ES-I3 (cell line): ENCODE data around the gene DHX35.

Source experiments
- H3K36me3 ChIP-seq: 2 replicates; pipeline ENCODE4 v1.6.1; 2013; ENCODE audit warnings: mild to moderate bottlenecking, low read length, control low read depth, moderate library complexity; ENCODE audit not compliant: insufficient read depth
- H3K4me1 ChIP-seq: 2 replicates; pipeline ENCODE4 v1.6.1; 2013; ENCODE audit warnings: mild to moderate bottlenecking, control low read depth, low read length; ENCODE audit not compliant: insufficient read depth
- H3K9ac ChIP-seq: 2 replicates; pipeline ENCODE4 v1.6.1; 2013; ENCODE audit warnings: low read depth, mild to moderate bottlenecking, low read length, moderate library complexity
- H3K9me3 ChIP-seq: 2 replicates; pipeline ENCODE4 v1.6.1; 2013; ENCODE audit warnings: mild to moderate bottlenecking, low read length, moderate library complexity; ENCODE audit not compliant: control insufficient read depth, insufficient read depth

Gene DHX35, protein sequence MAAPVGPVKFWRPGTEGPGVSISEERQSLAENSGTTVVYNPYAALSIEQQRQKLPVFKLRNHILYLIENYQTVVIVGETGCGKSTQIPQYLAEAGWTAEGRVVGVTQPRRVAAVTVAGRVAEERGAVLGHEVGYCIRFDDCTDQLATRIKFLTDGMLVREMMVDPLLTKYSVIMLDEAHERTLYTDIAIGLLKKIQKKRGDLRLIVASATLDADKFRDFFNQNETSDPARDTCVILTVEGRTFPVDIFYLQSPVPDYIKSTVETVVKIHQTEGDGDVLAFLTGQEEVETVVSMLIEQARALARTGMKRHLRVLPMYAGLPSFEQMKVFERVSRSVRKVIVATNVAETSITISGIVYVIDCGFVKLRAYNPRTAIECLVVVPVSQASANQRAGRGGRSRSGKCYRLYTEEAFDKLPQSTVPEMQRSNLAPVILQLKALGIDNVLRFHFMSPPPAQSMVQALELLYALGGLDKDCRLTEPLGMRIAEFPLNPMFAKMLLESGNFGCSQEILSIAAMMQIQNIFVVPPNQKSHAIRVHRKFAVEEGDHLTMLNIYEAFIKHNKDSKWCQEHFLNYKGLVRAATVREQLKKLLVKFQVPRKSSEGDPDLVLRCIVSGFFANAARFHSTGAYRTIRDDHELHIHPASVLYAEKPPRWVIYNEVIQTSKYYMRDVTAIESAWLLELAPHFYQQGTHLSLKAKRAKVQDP

DNA sequence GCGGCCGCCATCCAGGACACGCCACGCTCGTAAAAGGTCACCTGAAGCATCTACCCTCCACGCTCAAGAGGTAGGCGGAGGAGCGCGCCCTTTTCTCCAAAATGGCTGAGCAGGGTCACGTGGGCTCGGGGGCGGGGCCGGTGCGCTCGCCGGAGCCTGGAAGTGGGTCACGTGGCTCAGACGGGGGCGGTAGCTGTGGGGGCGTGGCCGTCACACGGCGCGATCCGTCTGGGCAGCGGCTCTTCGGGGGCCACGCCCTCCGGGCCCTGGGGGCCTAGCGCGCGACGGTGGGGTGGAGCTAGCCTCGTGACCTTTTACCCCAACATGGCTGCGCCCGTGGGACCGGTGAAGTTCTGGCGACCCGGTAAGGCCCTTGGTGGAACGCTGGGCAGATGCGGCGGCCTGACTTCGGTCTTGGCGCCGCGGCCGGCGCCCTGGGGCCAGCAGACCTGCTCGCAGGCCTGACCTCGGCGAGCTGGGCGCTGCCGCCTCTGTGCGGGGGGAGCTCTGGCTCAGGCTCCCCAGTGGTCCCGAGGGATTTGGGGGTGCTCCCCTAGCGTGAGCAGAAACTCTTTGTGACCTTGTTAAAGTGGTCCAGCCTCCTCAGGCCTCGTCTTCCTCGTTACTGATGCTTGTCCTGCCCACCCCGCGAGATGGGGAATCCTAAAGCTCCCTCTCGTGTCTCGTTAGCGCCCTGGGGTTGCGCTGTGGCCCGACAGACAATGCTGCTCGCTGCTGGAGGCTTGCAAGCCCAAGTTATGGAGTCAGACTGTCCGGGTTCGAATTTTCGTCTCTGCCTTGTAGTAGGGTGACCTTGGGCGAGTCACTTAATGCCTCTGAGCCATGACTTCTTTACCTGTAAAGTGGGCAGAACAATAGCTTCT lies at the start of gene DHX35:
TSS of gene DHX35 (plus strand) at position 301 of the 884 bp plus-strand sequence. CDS start at position 325, 24 bp downstream.
- H3K9ac ChIP-seq, result peak within 1 kb of the TSS; percentile 70
- H3K9me3 ChIP-seq, result no peaks in the 10 kb centered on the region
- H3K36me3 ChIP-seq, result no peaks in the 10 kb centered on the region; the same call in 1 of the 2 replicates
- H3K4me1 ChIP-seq, result 0 out of 2 replicates have a peak, but pooled peaks cover 6% of the 10 kb centered on the region

DNA sequence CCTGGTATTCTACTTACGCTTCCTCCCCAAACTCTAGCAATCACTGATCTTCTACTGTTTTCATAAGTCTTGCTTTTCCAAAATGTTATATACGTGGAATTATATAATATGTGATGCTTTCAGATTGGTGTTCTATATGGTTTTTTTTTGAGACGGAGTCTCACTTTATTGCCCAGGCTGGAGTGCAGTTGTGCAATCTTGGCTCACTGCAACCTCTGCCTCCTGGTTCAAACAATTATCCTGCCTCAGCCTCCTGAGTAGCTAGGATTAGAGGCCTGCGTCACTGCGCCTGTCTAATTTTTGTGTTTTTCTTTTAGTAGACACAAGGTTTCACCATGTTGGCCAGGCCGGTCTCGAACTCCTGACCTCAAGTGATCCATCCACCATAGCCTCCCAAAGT lies 46.8 kb upstream of the DHX35 start:
- Histone ChIP-seq H3K4me1 (no peaks in the 10 kb centered on the region), H3K36me3 (no peaks in the 10 kb centered on the region), H3K9ac (no peak overlapping the region), H3K9me3 (no peaks in the 10 kb centered on the region)

GRCh38 chr20:38917657-38918056 lies 44.5 kb upstream of the DHX35 start:
- no peaks in the 10 kb centered on the region for H3K9me3 ChIP-seq
- no peaks in the 10 kb centered on the region for H3K4me1 ChIP-seq
- H3K9ac ChIP-seq, result no peak overlapping the region
- no peaks in the 10 kb centered on the region for H3K36me3 ChIP-seq

DNA sequence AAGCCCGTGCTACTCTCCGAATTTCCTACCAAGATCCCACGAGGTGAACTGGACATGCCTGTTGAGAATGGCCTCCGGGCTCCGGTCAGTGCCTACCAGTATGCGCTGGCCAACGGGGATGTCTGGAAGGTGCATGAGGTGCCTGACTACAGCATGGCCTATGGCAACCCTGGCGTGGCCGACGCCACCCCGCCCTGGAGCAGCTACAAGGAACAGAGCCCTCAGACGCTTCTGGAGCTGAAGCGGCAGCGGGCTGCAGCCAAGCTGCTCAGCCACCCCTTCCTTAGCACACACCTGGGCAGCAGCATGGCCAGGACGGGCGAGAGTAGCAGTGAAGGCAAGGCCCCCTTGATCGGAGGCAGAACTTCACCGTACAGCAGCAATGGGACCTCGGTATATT lies 44.0 kb upstream of the DHX35 start:
- Histone ChIP-seq H3K4me1 (no peaks in the 10 kb centered on the region), H3K9ac (no peak overlapping the region), H3K36me3 (no peaks in the 10 kb centered on the region), H3K9me3 (no peaks in the 10 kb centered on the region)

DNA sequence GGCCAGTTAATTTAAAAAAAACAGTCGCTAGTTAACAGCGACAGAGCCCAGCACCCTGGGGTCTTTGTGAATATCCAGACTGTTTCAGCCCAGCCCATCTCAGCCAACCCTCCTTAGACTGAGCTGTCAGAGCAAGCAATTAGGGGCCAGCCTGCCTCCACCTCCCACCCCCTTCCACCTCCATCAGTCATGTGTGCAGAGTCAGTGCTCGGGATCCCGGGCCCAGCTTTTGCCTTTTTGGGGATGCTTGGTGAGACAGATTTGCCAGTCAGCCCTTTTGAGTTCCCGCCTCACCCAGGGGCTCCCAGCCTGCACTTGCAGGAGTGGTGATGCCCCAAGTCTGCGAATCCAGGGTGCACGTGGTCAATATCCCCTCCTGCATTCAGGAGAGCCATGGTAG lies 42.5 kb upstream of the DHX35 start:
- Histone ChIP-seq H3K4me1 (no peaks in the 10 kb centered on the region), H3K9me3 (no peaks in the 10 kb centered on the region), H3K36me3 (no peaks in the 10 kb centered on the region), H3K9ac (no peak overlapping the region)

GRCh38 chr20:38920411-38920810 lies 41.7 kb upstream of the DHX35 start:
- Histone ChIP-seq H3K9me3 (no peaks in the 10 kb centered on the region), H3K4me1 (no peaks in the 10 kb centered on the region), H3K36me3 (no peaks in the 10 kb centered on the region), H3K9ac (no peak overlapping the region)

DNA sequence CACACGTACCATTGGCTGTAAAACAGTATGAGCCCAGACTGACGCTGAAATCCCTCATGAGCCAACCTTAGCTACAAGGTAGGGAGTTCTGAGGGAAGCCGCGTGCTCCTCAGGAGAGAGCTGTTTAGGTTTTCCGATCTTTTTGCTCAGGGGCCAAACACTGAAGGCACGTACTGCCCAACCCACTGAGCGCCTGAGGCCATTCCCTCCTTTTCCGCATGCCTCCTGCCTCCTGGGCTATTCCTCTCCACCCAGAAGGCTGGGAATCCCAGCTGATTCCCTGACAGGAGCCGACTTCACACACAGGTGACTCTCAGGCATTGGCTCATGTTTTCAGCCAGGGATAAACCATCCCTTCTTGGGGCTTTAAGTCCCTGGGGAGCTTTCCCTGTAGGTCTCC lies 41.3 kb upstream of the DHX35 start:
- Histone ChIP-seq H3K9me3 (no peaks in the 10 kb centered on the region), H3K4me1 (no peaks in the 10 kb centered on the region), H3K9ac (no peak overlapping the region), H3K36me3 (no peaks in the 10 kb centered on the region)

- no peak overlapping the region for H3K9ac ChIP-seq
- H3K36me3 ChIP-seq, result no peaks in the 10 kb centered on the region; the same call in 1 of the 2 replicates
- no peaks in the 10 kb centered on the region for H3K9me3 ChIP-seq
- peaks cover 11% of the 10 kb centered on the region for H3K4me1 ChIP-seq
Observed at GRCh38 chr20:38924718-38925117, 37.4 kb upstream of the DHX35 start.

GRCh38 chr20:38926142-38926933 lies 35.8 kb upstream of the DHX35 start, which contains the start of gene FAM83D:
Gene FAM83D (plus strand): TSS chr20:38926417. CDS start chr20:38926443, 26 bp downstream.
- Histone ChIP-seq H3K9ac (peak within 1 kb of the TSS; percentile 90), H3K9me3 (no peaks in the 10 kb centered on the region), H3K4me1 (peaks cover 11% of the 10 kb centered on the region), H3K36me3 (no peaks in the 10 kb centered on the region; the same call in 1 of the 2 replicates)

- H3K9ac ChIP-seq, result peak overlapping the region; percentile 90
- H3K4me1 ChIP-seq, result peaks cover 11% of the 10 kb centered on the region
- H3K9me3 ChIP-seq, result no peaks in the 10 kb centered on the region
- no peaks in the 10 kb centered on the region; the same call in 1 of the 2 replicates for H3K36me3 ChIP-seq
Observed at GRCh38 chr20:38926934-38927616, 35.1 kb upstream of the DHX35 start.

- Histone ChIP-seq H3K9me3 (no peaks in the 10 kb centered on the region), H3K4me1 (peaks cover 17% of the 10 kb centered on the region), H3K9ac (peak overlapping the region; percentile 90; the same call in 1 of the 2 replicates), H3K36me3 (no peaks in the 10 kb centered on the region; the same call in 1 of the 2 replicates)
Observed at GRCh38 chr20:38927902-38928578, 34.1 kb upstream of the DHX35 start.

GRCh38 chr20:38930242-38930569 lies 31.9 kb upstream of the DHX35 start:
- H3K9ac ChIP-seq, result no peak overlapping the region
- peaks cover 19% of the 10 kb centered on the region for H3K4me1 ChIP-seq
- no peaks in the 10 kb centered on the region; the same call in none of the 2 replicates for H3K36me3 ChIP-seq
- no peaks in the 10 kb centered on the region for H3K9me3 ChIP-seq

GRCh38 chr20:38931984-38932383 lies 30.2 kb upstream of the DHX35 start:
- no peaks in the 10 kb centered on the region for H3K9me3 ChIP-seq
- H3K4me1 ChIP-seq, result peaks cover 19% of the 10 kb centered on the region
- H3K36me3 ChIP-seq, result no peaks in the 10 kb centered on the region; the same call in none of the 2 replicates
- H3K9ac ChIP-seq, result no peak overlapping the region
